K562 (cell line): ENCODE data around the gene MAP7D1. TPM values are rescaled to one million over a fixed set of nuclear protein-coding genes. Genes with fewer than 3 reads are reported as not detected.

Source experiments
- CREB1 ChIP-seq, 2 experiments: sonication (generic) in 1 of 2; formaldehyde crosslinking in 1 of 2; IDR thresholded peaks; 2 replicates each; pipeline versions ENCODE4 v1.6.1 to v1.8.0; 2012 to 2022; ENCODE audit warnings: inconsistent platforms in 1 of 2, mild to moderate bottlenecking in 1 of 2, missing genetic modification reagents in 1 of 2, moderate library complexity in 1 of 2
- GABPB1 ChIP-seq: sonication (generic); formaldehyde crosslinking; IDR thresholded peaks from 2 replicates; pipeline ENCODE4 v1.8.0; 2022; ENCODE audit warnings: mild to moderate bottlenecking, missing genetic modification reagents
- GTF2A2 ChIP-seq: IDR thresholded peaks from 2 replicates; pipeline ENCODE4 v1.6.1; 2016; ENCODE audit warnings: mild to moderate bottlenecking, missing genetic modification characterization, missing compliant biosample characterization
- HNRNPL ChIP-seq: fragments of 200-400 bp; formaldehyde crosslinking; IDR thresholded peaks from 2 replicates; pipeline ENCODE4 v1.6.1; 2017; ENCODE audit warnings: low read depth, mild to moderate bottlenecking, low read length
- JUND ChIP-seq, 2 experiments: IDR thresholded peaks; 2 replicates in 1 of 2; 3 replicates in 1 of 2; pipeline ENCODE4 v1.6.1; 2011; ENCODE audit warnings: borderline replicate concordance in 2 of 2, low read depth in 2 of 2, low read length in 2 of 2, improper control_type of control experiment in 1 of 2, missing biosample characterization in 1 of 2, missing genetic modification characterization in 1 of 2, missing genetic modification reagents in 1 of 2
- NCOA2 ChIP-seq, 2 experiments: fragments of 450-650 bp; IDR thresholded peaks; 2 replicates each; pipeline ENCODE4 v1.6.1; 2018; ENCODE audit warnings: mild to moderate bottlenecking in 2 of 2, moderate library complexity in 1 of 2; ENCODE audit not compliant: partially characterized antibody in 2 of 2
- RBM15 ChIP-seq: fragments of 200-400 bp; formaldehyde crosslinking; IDR thresholded peaks from 2 replicates; pipeline ENCODE4 v1.6.1; 2018; ENCODE audit warnings: mild to moderate bottlenecking, low read length, moderate library complexity; ENCODE audit not compliant: insufficient read depth
- ZBED1 ChIP-seq: IDR thresholded peaks from 2 replicates; pipeline ENCODE4 v1.6.1; 2014
- ZNF217 ChIP-seq: sonication (generic); formaldehyde crosslinking; IDR thresholded peaks from 2 replicates; pipeline ENCODE4 v1.8.0; 2022; ENCODE audit warnings: mild to moderate bottlenecking, missing genetic modification reagents
- ZNF609 ChIP-seq: sonication (generic); formaldehyde crosslinking; IDR thresholded peaks from 2 replicates; pipeline ENCODE4 v1.8.1; 2023; ENCODE audit warnings: missing genetic modification reagents, mild to moderate bottlenecking, borderline replicate concordance
- polyA plus RNA-seq, 8 experiments: library from polyadenylated mRNA; depleted of rRNA in 4 of 8; stranded (reverse) in 5 of 8; unstranded in 3 of 8; fragments of >200 nt; fragmentation: Nextera tagmentation in 2 of 8; fragmentation: Illumina TruSeq in 1 of 8; extraction: Ambion mirVana in 2 of 8; extraction: Trizol in 1 of 8; gene quantifications; 2 replicates each; pipeline versions ENCODE4 v1.2.1 to v1.2.3, GENCODE V29; 2011 to 2014; ENCODE audit warnings: inconsistent platforms in 1 of 8, missing spikeins in 1 of 8
- total RNA-seq, 7 experiments: library from RNA; depleted of rRNA in 6 of 7; stranded (reverse); fragments of >200 nt in 6 of 7; fragmentation: Illumina TruSeq in 2 of 7; extraction: Trizol in 2 of 7; gene quantifications; 2 replicates each; pipeline versions ENCODE4 v1.2.1 to v1.2.3, GENCODE V29; 2011 to 2021; ENCODE audit warnings: low replicate concordance in 1 of 7
- TF ChIP-seq, protein P1 (sequence below): fragments of 150-350 bp; IDR thresholded peaks from 2 replicates; pipeline ENCODE4 v1.6.1; 2014; ENCODE audit warnings: low read depth, mild to moderate bottlenecking, low read length, borderline replicate concordance
- TF ChIP-seq, protein P2 (sequence below), 2 experiments: fragments of 450-650 bp in 1 of 2; sonication (generic) in 1 of 2; formaldehyde crosslinking in 1 of 2; IDR thresholded peaks in 1 of 2; conservative IDR thresholded peaks in 1 of 2; 2 replicates each; pipeline versions ENCODE4 v1.6.1 to v1.8.1; 2016 to 2023; ENCODE audit warnings: mild to moderate bottlenecking in 2 of 2, moderate library complexity in 2 of 2, inconsistent platforms in 1 of 2, missing genetic modification reagents in 1 of 2
- TF ChIP-seq, protein P3 (sequence below): fragments of 450-650 bp; formaldehyde crosslinking; IDR thresholded peaks from 2 replicates; pipeline ENCODE4 v1.4.0; 2020; ENCODE audit warnings: mild to moderate bottlenecking, moderate library complexity

Gene MAP7D1
- total and polyA plus RNA-seq, 9 of the 15 experiments (the other 6 are each of a cell fraction or from before 2014, with no cell fraction given), result 3.6 to 108 (median 34.5) TPM

- no peak for TF ChIP-seq HNRNPL
- no peak for TF ChIP-seq NCOA2 (IDR thresholded peaks at IDR 0.05; ENCODE audit: partially characterized antibody in 2 of 2)
- TF ChIP-seq, protein P1, sequence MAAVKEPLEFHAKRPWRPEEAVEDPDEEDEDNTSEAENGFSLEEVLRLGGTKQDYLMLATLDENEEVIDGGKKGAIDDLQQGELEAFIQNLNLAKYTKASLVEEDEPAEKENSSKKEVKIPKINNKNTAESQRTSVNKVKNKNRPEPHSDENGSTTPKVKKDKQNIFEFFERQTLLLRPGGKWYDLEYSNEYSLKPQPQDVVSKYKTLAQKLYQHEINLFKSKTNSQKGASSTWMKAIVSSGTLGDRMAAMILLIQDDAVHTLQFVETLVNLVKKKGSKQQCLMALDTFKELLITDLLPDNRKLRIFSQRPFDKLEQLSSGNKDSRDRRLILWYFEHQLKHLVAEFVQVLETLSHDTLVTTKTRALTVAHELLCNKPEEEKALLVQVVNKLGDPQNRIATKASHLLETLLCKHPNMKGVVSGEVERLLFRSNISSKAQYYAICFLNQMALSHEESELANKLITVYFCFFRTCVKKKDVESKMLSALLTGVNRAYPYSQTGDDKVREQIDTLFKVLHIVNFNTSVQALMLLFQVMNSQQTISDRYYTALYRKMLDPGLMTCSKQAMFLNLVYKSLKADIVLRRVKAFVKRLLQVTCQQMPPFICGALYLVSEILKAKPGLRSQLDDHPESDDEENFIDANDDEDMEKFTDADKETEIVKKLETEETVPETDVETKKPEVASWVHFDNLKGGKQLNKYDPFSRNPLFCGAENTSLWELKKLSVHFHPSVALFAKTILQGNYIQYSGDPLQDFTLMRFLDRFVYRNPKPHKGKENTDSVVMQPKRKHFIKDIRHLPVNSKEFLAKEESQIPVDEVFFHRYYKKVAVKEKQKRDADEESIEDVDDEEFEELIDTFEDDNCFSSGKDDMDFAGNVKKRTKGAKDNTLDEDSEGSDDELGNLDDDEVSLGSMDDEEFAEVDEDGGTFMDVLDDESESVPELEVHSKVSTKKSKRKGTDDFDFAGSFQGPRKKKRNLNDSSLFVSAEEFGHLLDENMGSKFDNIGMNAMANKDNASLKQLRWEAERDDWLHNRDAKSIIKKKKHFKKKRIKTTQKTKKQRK, result no peak
- TF ChIP-seq RBM15, result no peak
- TF ChIP-seq, protein P2, sequence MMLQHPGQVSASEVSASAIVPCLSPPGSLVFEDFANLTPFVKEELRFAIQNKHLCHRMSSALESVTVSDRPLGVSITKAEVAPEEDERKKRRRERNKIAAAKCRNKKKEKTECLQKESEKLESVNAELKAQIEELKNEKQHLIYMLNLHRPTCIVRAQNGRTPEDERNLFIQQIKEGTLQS (IDR thresholded peaks at IDR 0.05), result no peak
- TF ChIP-seq, protein P2 (CRISPR knock-in tag; conservative IDR thresholded peaks at IDR 0.05), result no peak
- no peak for TF ChIP-seq CREB1 (IDR thresholded peaks at IDR 0.05)
- no peak for TF ChIP-seq CREB1 (CRISPR knock-in tag; IDR thresholded peaks at IDR 0.05)
- TF ChIP-seq JUND (IDR thresholded peaks at IDR 0.05; ENCODE audit: borderline replicate concordance, low read depth, low read length), result peak; percentile 36; the same call in 1 of the 2 replicates
- peak; percentile 33; the same call in 1 of the 3 replicates for TF ChIP-seq JUND (tag; IDR thresholded peaks at IDR 0.05; ENCODE audit: borderline replicate concordance, low read depth, low read length)
- no peak for TF ChIP-seq ZBED1
- TF ChIP-seq GABPB1 (CRISPR knock-in tag), result peak; percentile 88
- no peak for TF ChIP-seq ZNF217
- 0 out of 2 replicates have a peak, but pooled peaks have one; percentile 28 for TF ChIP-seq ZNF609
- TF ChIP-seq, protein P3, sequence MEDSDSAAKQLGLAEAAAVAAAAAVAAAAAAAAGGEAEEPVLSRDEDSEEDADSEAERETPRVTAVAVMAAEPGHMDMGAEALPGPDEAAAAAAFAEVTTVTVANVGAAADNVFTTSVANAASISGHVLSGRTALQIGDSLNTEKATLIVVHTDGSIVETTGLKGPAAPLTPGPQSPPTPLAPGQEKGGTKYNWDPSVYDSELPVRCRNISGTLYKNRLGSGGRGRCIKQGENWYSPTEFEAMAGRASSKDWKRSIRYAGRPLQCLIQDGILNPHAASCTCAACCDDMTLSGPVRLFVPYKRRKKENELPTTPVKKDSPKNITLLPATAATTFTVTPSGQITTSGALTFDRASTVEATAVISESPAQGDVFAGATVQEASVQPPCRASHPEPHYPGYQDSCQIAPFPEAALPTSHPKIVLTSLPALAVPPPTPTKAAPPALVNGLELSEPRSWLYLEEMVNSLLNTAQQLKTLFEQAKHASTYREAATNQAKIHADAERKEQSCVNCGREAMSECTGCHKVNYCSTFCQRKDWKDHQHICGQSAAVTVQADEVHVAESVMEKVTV (CRISPR knock-in tag), result 0 out of 2 replicates have a peak, but pooled peaks have one; percentile 3
- no peak for TF ChIP-seq GTF2A2 (tag)
These were observed 5.1 kb downstream of the MAP7D1 start (continued) for GRCh38 chr1:36160949-36161485.
